Hematopoietic multipotent progenitor cell treated with erythropoietin and hydrocortisone succinate and interleukin-3 and kit ligand, for 17 days (in vitro differentiated cells): ENCODE measurements around the gene RNF126.
A peak's percentile ranks its signal among the peaks of the same experiment; 100 is the strongest.
"Not testable (repeated sequence)": the region's sequence is repeated elsewhere in the genome, so short reads cannot be mapped to it uniquely, and the experiment has no call there.

Experiments
- DNase-seq: peaks from one replicate; pipeline ENCODE4 v3.0.0-alpha.2; 2015; ENCODE audit warnings: low spot score

Gene RNF126

GRCh38 chr19:662962-663681 is at the start of gene RNF126:
Gene RNF126, minus strand, starts transcription at chr19:663214. Its CDS starts 93 bp downstream, at chr19:663121.
- DNase-seq: peak; percentile 94

GRCh38 chr19:711254-711653 is 48.2 kb upstream of the RNF126 start:
- DNase-seq: no peak

- DNase-seq: no peak
Measured at GRCh38 chr19:710767-711166, 47.8 kb upstream of the RNF126 start.

- DNase-seq: no peak
Measured at GRCh38 chr19:709965-710571, 47.1 kb upstream of the RNF126 start.

- DNase-seq: no peak
Measured at GRCh38 chr19:709196-709964, 46.4 kb upstream of the RNF126 start.

- no peak for DNase-seq
Measured at GRCh38 chr19:708154-709143, 45.4 kb upstream of the RNF126 start, which contains the start of gene PALM. Gene PALM, plus strand, starts transcription at chr19:708935. Its CDS starts 212 bp downstream, at chr19:709147.

- DNase-seq: no peak
Measured at GRCh38 chr19:704447-704741, 41.4 kb upstream of the RNF126 start.

GRCh38 chr19:703651-704446 is 40.8 kb upstream of the RNF126 start:
- peak; percentile 64 for DNase-seq

- no peak for DNase-seq
Measured at GRCh38 chr19:703329-703650, 40.3 kb upstream of the RNF126 start.

GRCh38 chr19:702847-703246 is 39.8 kb upstream of the RNF126 start:
- DNase-seq: not testable (repeated sequence)

- DNase-seq: not testable (repeated sequence)
Measured at GRCh38 chr19:699885-700284, 36.9 kb upstream of the RNF126 start.

- not testable (repeated sequence) for DNase-seq
Measured at GRCh38 chr19:698529-698928, 35.5 kb upstream of the RNF126 start.

GRCh38 chr19:695352-695949 is 32.4 kb upstream of the RNF126 start, which contains the start of gene PRSS57:
Gene PRSS57, minus strand, starts transcription at chr19:695452. Its CDS starts 22 bp downstream, at chr19:695430.
- no peak for DNase-seq

- no peak for DNase-seq
Measured at GRCh38 chr19:694481-695351, 31.7 kb upstream of the RNF126 start.

GRCh38 chr19:690203-690602 is 27.2 kb upstream of the RNF126 start:
- no peak for DNase-seq

GRCh38 chr19:688992-689391 is 26.0 kb upstream of the RNF126 start:
- DNase-seq: no peak

GRCh38 chr19:688214-688613 is 25.2 kb upstream of the RNF126 start:
- DNase-seq: no peak

GRCh38 chr19:687569-688166 is 24.7 kb upstream of the RNF126 start:
- no peak for DNase-seq

- no peak for DNase-seq
Measured at GRCh38 chr19:686589-687297, 23.7 kb upstream of the RNF126 start.
